Renal cortical epithelial cell (primary cell): Measurements from ENCODE around the gene PRKAG2. TPM values are rescaled to one million over a fixed set of nuclear protein-coding genes. Genes with fewer than 3 reads are reported as not detected.
A peak's percentile ranks its signal among the peaks of the same experiment; 100 is the strongest.

Source experiments
- DNase-seq: peaks from one replicate; pipeline ENCODE4 v3.0.0-alpha.2; 2011; ENCODE audit warnings: low read depth
- total RNA-seq: library from RNA; depleted of rRNA; stranded (reverse); fragments of >200 nt; gene quantifications from 2 replicates; pipeline ENCODE4 v1.2.3, GENCODE V29; 2014

PRKAG2 gene
- total RNA-seq, 1 donor from 2014 or later = 45.0 TPM

GRCh38 chr7:151801291-151801690 lies 75.6 kb downstream of the PRKAG2 start:
- no peak for DNase-seq

- no peak for DNase-seq
Observed at GRCh38 chr7:151800861-151801260, 76.1 kb downstream of the PRKAG2 start.

GRCh38 chr7:151800391-151800790 lies 76.5 kb downstream of the PRKAG2 start:
- no peak for DNase-seq

GRCh38 chr7:151799506-151799905 lies 77.4 kb downstream of the PRKAG2 start:
- DNase-seq = no peak

- no peak for DNase-seq
Observed at GRCh38 chr7:151798851-151799448, 78.0 kb downstream of the PRKAG2 start.

GRCh38 chr7:151797667-151798307 lies 79.1 kb downstream of the PRKAG2 start:
- peak; percentile 30 for DNase-seq

- DNase-seq = no peak
Observed at GRCh38 chr7:151796871-151797537, 79.9 kb downstream of the PRKAG2 start.

GRCh38 chr7:151796091-151796870 lies 80.6 kb downstream of the PRKAG2 start:
- no peak for DNase-seq

- DNase-seq = no peak
Observed at GRCh38 chr7:151795168-151795811, 81.6 kb downstream of the PRKAG2 start.

- no peak for DNase-seq
Observed at GRCh38 chr7:151794508-151795167, 82.3 kb downstream of the PRKAG2 start.

GRCh38 chr7:151793991-151794507 lies 82.9 kb downstream of the PRKAG2 start:
- no peak for DNase-seq

- no peak for DNase-seq
Observed at GRCh38 chr7:151793531-151793951, 83.4 kb downstream of the PRKAG2 start.

GRCh38 chr7:151792636-151793035 lies 84.3 kb downstream of the PRKAG2 start:
- DNase-seq = no peak

GRCh38 chr7:151792086-151792485 lies 84.8 kb downstream of the PRKAG2 start:
- DNase-seq = no peak

GRCh38 chr7:151790830-151791620 lies 85.9 kb downstream of the PRKAG2 start:
- DNase-seq = no peak

- no peak for DNase-seq
Observed at GRCh38 chr7:151790095-151790829, 86.7 kb downstream of the PRKAG2 start.

GRCh38 chr7:151789380-151789947 lies 87.5 kb downstream of the PRKAG2 start:
- DNase-seq = no peak

GRCh38 chr7:151787348-151787747 lies 89.6 kb downstream of the PRKAG2 start:
- DNase-seq = no peak

GRCh38 chr7:151786936-151787335 lies 90.0 kb downstream of the PRKAG2 start:
- DNase-seq = no peak
